Stimulated activated CD4-positive, alpha-beta T cell treated with anti-CD3 and anti-CD28 coated beads, TNF-alpha, amount 100 ng/mL, for 48 hours (primary cell): ENCODE results near the gene PRMT5.

Experiments
- DNase-seq, 3 donors: peaks; one replicate each; pipeline ENCODE4 v3.0.0-alpha.2; 2020; ENCODE audit warnings: low read depth in 3 of 3

The PRMT5 gene

DNA sequence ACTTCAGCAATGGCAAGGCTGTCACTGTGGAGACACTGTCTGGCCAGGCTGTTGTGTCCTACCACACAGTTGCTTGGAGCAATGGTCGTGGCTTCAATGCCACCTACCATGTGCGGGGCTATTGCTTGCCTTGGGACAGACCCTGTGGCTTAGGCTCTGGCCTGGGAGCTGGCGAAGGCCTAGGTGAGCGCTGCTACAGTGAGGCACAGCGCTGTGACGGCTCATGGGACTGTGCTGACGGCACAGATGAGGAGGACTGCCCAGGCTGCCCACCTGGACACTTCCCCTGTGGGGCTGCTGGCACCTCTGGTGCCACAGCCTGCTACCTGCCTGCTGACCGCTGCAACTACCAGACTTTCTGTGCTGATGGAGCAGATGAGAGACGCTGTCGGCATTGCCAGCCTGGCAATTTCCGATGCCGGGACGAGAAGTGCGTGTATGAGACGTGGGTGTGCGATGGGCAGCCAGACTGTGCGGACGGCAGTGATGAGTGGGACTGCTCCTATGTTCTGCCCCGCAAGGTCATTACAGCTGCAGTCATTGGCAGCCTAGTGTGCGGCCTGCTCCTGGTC lies 53.3 kb downstream of the PRMT5 start:
- DNase-seq, result no peak

DNA sequence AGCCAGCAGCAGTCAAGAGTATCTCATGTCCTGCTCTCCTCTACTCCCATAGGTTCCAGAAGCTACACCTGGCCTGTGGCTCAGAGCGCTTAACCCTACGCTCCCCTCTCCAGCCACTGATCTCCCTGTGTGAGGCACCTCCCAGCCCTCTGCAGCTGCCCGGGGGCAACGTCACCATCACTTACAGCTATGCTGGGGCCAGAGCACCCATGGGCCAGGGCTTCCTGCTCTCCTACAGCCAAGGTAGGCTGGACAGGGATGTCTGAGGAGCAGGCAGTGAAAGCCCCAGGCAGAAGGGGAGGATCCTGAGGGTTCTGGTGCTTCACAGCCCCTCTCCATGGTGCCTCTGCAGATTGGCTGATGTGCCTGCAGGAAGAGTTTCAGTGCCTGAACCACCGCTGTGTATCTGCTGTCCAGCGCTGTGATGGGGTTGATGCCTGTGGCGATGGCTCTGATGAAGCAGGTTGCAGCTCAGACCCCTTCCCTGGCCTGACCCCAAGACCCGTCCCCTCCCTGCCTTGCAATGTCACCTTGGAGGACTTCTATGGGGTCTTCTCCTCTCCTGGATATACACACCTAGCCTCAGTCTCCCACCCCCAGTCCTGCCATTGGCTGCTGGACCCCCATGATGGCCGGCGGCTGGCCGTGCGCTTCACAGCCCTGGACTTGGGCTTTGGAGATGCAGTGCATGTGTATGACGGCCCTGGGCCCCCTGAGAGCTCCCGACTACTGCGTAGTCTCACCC lies 54.0 kb downstream of the PRMT5 start:
- no peak for DNase-seq

DNA sequence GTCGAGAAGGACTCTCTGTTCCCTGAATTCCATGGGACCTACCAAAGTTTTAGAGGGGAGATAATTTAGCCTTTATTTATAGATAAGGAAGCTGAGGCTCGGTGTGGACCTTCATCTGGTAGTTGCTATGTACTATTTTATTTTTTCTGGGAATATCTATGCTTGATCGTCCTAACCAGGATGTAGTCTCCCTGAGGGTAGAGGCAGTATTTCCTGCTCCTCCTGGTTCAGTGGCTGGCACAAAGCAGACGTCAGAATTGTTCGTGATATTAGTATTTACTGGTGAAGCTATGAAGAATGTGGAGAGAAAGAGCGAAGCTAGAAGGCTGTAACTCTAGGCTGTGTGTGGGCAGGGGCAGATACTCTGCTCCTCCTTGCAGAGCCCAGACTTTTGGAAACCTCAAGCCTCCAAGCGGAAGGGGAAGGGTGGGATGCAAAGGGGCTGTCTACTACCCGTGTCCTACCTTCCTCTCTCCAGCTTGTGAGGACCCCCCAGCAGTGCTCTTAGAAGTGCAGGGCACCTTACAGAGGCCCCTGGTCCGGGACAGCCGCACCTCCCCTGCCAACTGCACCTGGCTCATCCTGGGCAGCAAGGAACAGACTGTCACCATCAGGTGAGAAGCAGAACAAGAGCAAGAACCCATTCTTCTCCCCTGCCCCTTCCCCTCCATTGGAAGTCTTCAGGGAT lies 56.2 kb downstream of the PRMT5 start:
- no peak for DNase-seq

DNA sequence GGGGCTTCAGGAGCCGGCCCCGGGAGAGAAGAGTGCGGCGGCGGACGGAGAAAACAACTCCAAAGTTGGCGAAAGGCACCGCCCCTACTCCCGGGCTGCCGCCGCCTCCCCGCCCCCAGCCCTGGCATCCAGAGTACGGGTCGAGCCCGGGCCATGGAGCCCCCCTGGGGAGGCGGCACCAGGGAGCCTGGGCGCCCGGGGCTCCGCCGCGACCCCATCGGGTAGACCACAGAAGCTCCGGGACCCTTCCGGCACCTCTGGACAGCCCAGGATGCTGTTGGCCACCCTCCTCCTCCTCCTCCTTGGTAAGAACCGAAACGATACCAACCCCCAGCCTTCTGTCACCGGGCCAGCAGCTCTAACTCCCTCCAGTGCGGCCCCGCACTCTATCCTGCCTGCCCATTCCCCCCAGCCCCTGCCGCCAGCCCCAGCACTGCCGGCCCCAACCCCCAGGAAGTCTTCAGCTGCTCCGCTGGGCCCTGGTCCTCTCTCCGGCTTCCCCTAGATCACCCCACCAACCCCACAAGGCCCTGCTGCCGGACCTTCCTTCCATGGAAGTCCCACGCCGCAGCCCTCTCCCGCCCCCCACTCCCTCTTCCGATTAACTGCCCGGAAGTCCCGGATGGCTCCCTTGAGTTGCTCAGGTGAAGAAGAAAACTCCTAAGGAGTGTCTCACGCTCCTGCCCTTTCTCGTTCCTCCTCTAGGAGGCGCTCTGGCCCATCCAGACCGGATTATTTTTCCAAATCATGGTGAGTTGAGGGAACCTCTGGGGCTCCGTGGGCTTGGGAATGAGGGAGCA lies 56.9 kb downstream of the PRMT5 start:
- DNase-seq, result peak in 2 of 3 donors; percentile 56 to 58

DNA sequence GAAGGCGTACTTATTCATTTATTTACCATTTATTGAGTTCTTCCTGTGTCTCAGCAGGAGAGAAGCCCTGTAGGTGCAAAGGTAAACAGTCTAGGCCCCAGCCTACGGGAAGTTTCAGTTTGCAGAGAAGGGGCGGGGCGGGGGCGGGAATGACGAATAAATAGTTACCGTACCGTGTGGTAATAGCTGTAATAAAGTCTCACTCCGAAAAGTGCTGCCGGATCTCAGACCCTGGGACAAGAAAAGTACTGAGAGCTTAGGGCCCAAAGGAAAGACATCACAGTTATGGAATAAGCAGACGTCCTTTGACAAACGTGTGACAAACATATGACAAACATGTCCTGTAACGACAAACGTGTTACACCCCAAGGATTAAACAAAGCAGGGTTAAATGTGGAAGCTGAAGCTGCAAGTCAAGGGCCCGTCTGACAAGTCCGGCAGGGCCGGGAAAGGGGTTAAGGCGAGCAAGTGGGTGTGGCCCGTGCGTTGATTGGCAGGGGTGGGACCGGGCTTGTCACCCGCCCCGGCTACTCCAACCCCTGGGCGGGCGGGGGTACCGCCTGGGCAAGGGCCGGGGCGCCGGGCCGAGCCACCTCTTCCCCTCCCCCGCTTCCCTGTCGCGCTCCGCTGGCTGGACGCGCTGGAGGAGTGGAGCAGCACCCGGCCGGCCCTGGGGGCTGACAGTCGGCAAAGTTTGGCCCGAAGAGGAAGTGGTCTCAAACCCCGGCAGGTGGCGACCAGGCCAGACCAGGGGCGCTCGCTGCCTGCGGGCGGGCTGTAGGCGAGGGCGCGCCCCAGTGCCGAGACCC lies 57.7 kb downstream of the PRMT5 start, which contains the start of gene LRP10:
TSS of gene LRP10 (plus strand) at position 517 of the 809 bp plus-strand sequence. CDS start 564 bp downstream, outside the sequence.
- DNase-seq, result peak; percentile 62 to 80 (median 75)

DNA sequence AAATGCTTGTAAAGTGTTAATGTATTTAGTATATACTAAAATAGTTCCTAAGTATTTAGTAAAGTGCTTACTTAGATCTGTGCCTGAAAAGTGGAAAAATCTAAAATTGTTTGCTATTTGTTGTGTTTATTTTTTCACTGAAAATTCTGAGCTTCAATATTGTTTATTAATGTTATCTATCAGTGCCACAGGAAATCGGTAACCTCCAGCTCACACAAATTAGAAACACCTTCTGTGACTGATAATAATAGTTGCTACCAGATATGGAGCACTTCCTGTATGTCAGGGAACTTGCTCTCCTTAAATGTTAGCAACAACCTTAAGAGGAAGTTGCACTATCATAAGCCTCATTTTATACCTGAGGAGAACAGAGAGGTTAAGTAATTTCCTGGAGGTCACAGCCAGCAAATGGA lies 58.4 kb downstream of the PRMT5 start:
- no peak for DNase-seq
